Activated naive CD4-positive, alpha-beta T cell treated with anti-CD3 and anti-CD28 coated beads, Interleukin-2, amount 10 ng/mL, durations not matched to agents 7 days and 5 days (primary cell): ENCODE measurements around the gene ALOX12B.
"Not testable (repeated sequence)": the region's sequence is repeated elsewhere in the genome, so short reads cannot be mapped to it uniquely, and the experiment has no call there.

Experiments
- CTCF ChIA-PET: fragments of 350-600 bp; sonication (Branson Sonifier 250); formaldehyde crosslinking; loops from one replicate; lab custom pipeline; 2021; ENCODE audit warnings: antibody characterized with exemption; lab: Charles Lee
- DNase-seq: peaks from one replicate; pipeline ENCODE4 v3.0.0-alpha.2; 2020
- H3K27ac Mint-ChIP-seq: one replicate; pipeline ENCODE4 v1.8.0; 2021; ENCODE audit warnings: mild to moderate bottlenecking, moderate library complexity, mixed read lengths
- H3K27me3 Mint-ChIP-seq: one replicate; pipeline ENCODE4 v1.8.0; 2021; ENCODE audit warnings: mild to moderate bottlenecking, mixed read lengths
- H3K36me3 Mint-ChIP-seq: one replicate; pipeline ENCODE4 v1.8.0; 2021; ENCODE audit warnings: mixed read lengths
- H3K4me1 Mint-ChIP-seq: one replicate; pipeline ENCODE4 v1.8.0; 2021; ENCODE audit warnings: mixed read lengths
- H3K4me3 Mint-ChIP-seq: one replicate; pipeline ENCODE4 v1.8.0; 2021; ENCODE audit warnings: mild to moderate bottlenecking, moderate library complexity, mixed read lengths
- H3K9me3 Mint-ChIP-seq: one replicate; pipeline ENCODE4 v1.8.0; 2021; ENCODE audit warnings: mixed read lengths

ALOX12B gene

DNA sequence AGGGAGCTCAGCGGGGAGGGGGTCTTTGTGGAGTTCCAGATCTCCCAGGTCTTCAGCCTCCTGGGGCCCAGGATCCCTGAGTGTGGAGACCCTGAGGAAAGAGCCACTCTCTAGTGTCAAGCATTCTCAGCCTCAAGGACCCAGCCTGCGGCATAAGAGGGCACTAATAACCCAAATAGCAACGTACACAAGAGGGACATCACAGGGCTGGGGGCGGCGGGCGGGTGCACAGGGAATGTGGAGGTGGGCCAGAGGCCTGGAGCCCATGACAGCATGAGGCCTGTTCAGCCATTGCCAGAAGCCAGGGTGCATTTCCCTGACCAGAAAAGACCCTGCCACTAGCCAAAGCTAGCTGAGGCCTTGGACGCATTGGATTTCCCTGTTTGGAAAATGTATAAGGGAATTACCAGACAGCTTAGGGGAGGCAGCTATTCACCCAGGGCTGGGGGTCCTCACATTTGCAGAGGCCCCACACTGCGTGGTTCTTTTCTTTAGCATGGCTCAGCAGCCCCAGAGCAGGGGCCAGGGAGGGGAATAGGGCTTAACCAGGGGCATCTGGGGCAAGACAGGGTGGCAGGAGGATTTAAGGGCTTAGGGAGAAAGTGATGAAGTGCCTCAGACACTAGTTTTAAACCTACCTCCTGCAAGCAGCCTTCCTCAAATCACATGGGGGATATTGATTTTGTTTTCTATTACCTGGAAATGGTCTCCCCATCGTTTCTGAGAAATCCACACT lies 62.2 kb downstream of the ALOX12B start:
- CTCF ChIA-PET = interaction anchor here (1.0 to 1.5 kb wide), 2 partner anchors 16 to 34 kb away, joined by 3 read pairs; no protein-coding TSS in a partner anchor
- DNase-seq = no peak
- Mint-ChIP-seq H3K4me3 (no peak overlapping the region), H3K27ac (no peak overlapping the region), H3K36me3 (no peaks in the 10 kb centered on the region), H3K9me3 (no peaks in the 10 kb centered on the region), H3K27me3 (peaks cover 77% of the 10 kb centered on the region), H3K4me1 (no peaks in the 10 kb centered on the region)

DNA sequence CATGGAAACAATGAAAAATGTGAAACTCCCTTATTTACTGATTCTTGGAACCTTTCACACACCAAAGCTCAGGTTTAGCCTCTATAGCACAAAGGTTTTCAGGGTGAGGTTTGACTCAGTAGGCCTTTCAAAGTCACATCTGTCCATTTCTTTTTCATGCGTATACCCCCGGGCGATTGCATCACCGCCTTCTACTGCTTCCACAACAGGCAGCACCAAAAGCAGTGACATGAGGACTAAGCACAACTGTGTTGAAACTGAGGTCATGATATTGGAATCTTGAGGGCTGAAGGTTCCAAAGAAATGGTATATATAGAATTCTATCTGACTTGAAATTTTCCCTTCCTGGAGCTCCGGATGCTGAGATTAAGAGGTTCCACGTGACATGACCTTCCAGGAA lies 63.4 kb downstream of the ALOX12B start:
- CTCF ChIA-PET = interaction anchor here (1.0 to 1.5 kb wide), 2 partner anchors 17 to 35 kb away, joined by 3 read pairs; no protein-coding TSS in a partner anchor
- H3K9me3 Mint-ChIP-seq, H3K4me3 Mint-ChIP-seq, H3K36me3 Mint-ChIP-seq, DNase-seq, H3K4me1 Mint-ChIP-seq, H3K27ac Mint-ChIP-seq: not testable (repeated sequence)
- H3K27me3 Mint-ChIP-seq = peaks cover 84% of the 10 kb centered on the region
